ENCODE measurements around the gene OXSR1.
"Not testable (repeated sequence)": the region's sequence is repeated elsewhere in the genome, so short reads cannot be mapped to it uniquely, and the experiment has no call there.

The OXSR1 gene

GRCh38 chr3:38169027-38169317, 3.6 kb downstream of the OXSR1 start:
- no peak for FAIRE-seq

GRCh38 chr3:38170722-38171121, 5.4 kb downstream of the OXSR1 start:
- no peak for FAIRE-seq

- no peak for FAIRE-seq
Measured at GRCh38 chr3:38171622-38172021, 6.3 kb downstream of the OXSR1 start.

- no peak for FAIRE-seq
Measured at GRCh38 chr3:38173834-38174418, 8.6 kb downstream of the OXSR1 start.

- no peak for FAIRE-seq
Measured at GRCh38 chr3:38177181-38177580, 11.8 kb downstream of the OXSR1 start.

GRCh38 chr3:38186781-38187180, 21.4 kb downstream of the OXSR1 start:
- FAIRE-seq, result no peak

- peak; percentile 36 for FAIRE-seq
Measured at GRCh38 chr3:38190481-38190881, 25.1 kb downstream of the OXSR1 start.

- FAIRE-seq, result not testable (repeated sequence)
Measured at GRCh38 chr3:38202931-38203330, 37.6 kb downstream of the OXSR1 start.

- FAIRE-seq, result no peak
Measured at GRCh38 chr3:38203690-38204089, 38.4 kb downstream of the OXSR1 start.

- FAIRE-seq, result no peak
Measured at GRCh38 chr3:38204599-38205471, 39.5 kb downstream of the OXSR1 start.

GRCh38 chr3:38205472-38205805, 40.1 kb downstream of the OXSR1 start:
- no peak for FAIRE-seq

- no peak for FAIRE-seq
Measured at GRCh38 chr3:38207254-38208003, 42.1 kb downstream of the OXSR1 start.

GRCh38 chr3:38210141-38210757, 44.9 kb downstream of the OXSR1 start:
- no peak for FAIRE-seq

GRCh38 chr3:38212141-38212540, 46.8 kb downstream of the OXSR1 start:
- no peak for FAIRE-seq

- FAIRE-seq, result no peak
Measured at GRCh38 chr3:38214560-38214959, 49.2 kb downstream of the OXSR1 start.

- FAIRE-seq, result no peak
Measured at GRCh38 chr3:38219609-38220197, 54.4 kb downstream of the OXSR1 start.

- no peak for FAIRE-seq
Measured at GRCh38 chr3:38221005-38221404, 55.7 kb downstream of the OXSR1 start.

GRCh38 chr3:38222032-38222634, 56.8 kb downstream of the OXSR1 start:
- FAIRE-seq, result no peak

GRCh38 chr3:38224357-38224756, 59.0 kb downstream of the OXSR1 start:
- peak; percentile 13 for FAIRE-seq

- FAIRE-seq, result no peak
Measured at GRCh38 chr3:38226273-38226672, 60.9 kb downstream of the OXSR1 start.

- no peak for FAIRE-seq
Measured at GRCh38 chr3:38227989-38228388, 62.7 kb downstream of the OXSR1 start.

- no peak for FAIRE-seq
Measured at GRCh38 chr3:38229036-38229435, 63.7 kb downstream of the OXSR1 start.

GRCh38 chr3:38232701-38233100, 67.4 kb downstream of the OXSR1 start:
- FAIRE-seq, result no peak
